ENCODE results near the gene DDX11.
"Not testable (repeated sequence)": the region's sequence is repeated elsewhere in the genome, so short reads cannot be mapped to it uniquely, and the experiment has no call there.

DNA sequence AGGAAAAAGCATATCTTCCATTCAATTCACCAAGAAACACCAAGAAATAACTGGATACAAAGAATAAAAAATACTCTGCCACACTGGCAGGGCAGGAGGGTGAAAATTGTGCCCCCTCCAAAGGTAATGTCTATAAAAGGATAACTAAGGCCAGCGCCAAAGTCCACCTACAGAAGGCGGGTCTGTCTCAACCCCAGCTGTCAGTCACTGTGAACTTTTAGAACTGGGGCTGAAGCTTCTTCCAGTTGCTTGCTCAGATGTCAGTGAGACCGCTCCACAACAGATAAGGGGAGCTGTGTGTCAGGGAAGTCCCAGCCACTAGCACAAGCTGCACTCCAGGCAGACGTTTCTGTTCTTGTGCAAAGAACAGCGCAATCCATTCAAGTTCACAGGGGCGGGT lies 36.1 kb downstream of the DDX11 start:
- TF ChIP-seq, protein P1, sequence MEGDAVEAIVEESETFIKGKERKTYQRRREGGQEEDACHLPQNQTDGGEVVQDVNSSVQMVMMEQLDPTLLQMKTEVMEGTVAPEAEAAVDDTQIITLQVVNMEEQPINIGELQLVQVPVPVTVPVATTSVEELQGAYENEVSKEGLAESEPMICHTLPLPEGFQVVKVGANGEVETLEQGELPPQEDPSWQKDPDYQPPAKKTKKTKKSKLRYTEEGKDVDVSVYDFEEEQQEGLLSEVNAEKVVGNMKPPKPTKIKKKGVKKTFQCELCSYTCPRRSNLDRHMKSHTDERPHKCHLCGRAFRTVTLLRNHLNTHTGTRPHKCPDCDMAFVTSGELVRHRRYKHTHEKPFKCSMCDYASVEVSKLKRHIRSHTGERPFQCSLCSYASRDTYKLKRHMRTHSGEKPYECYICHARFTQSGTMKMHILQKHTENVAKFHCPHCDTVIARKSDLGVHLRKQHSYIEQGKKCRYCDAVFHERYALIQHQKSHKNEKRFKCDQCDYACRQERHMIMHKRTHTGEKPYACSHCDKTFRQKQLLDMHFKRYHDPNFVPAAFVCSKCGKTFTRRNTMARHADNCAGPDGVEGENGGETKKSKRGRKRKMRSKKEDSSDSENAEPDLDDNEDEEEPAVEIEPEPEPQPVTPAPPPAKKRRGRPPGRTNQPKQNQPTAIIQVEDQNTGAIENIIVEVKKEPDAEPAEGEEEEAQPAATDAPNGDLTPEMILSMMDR (IDR thresholded peaks at IDR 0.05): not testable (repeated sequence)
- not testable (repeated sequence) for TF ChIP-seq POLR2A, EP300 (IDR thresholded peaks at IDR 0.05)
